Astrocyte of the spinal cord (primary cell): ENCODE results near the gene ZFAND6.

Experiments
- DNase-seq: peaks from one replicate; pipeline ENCODE4 v3.0.0; 2011; ENCODE audit warnings: low read depth, low spot score
- H3K4me3 ChIP-seq: 2 replicates; pipeline ENCODE4 v1.5.1; 2011; ENCODE audit warnings: low read depth, mild to moderate bottlenecking, low read length, moderate library complexity
- CTCF ChIP-seq: IDR thresholded peaks from 2 replicates; pipeline ENCODE4 v1.5.1; 2012; ENCODE audit warnings: low read depth, mild to moderate bottlenecking, low read length, inconsistent platforms
- in situ Hi-C: cut with HindIII; loops from 2 replicates; pipeline ENCODE4 v1.10.0; 2017; ENCODE audit warnings: low sequenced_read_pairs

Gene ZFAND6

GRCh38 chr15:80136854-80137253 lies 77.4 kb downstream of the ZFAND6 start:
- in situ Hi-C loops = no loop called here
- DNase-seq = no peak
- no peak for TF ChIP-seq CTCF
- H3K4me3 ChIP-seq = no peak overlapping the region

DNA sequence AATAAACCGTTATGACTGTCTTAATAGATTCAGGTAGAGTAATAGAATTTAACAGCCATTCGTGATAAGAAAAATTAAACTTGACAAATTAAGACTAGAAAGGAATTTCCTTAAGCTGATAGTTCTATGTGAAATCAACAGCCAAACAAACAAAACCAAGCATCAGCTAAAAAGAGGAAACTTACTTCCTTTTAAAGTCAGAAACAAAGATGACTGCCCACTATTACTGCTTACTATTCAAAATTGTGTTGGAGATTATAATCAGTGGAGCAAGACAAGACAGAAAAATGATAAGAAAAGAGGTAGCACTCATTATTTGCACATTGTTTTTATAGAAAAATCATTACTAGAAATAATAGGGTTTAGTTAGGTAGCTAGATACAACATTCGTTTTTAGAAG lies 79.5 kb downstream of the ZFAND6 start:
- no peak for DNase-seq
- H3K4me3 ChIP-seq = no peak overlapping the region
- no peak for TF ChIP-seq CTCF
- in situ Hi-C loops = no loop called here

DNA sequence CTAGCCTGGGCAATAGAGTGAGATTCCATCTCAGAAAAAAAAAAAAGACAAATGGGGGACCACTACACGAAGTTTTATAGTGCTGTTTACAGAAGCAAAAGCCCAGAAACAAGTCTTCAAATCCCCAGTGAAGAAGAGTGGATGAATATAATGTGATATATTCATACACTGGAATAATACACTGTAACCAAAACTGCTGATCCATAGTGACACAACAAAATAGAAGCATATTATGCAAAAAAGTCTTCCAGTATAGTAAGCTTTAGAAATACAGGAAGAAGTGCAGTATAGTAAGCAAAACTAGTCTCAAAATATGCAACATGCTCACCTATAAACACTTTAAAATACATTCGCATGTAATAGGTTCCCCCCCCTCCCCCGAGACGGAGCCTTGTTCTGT lies 81.4 kb downstream of the ZFAND6 start:
- no peak for DNase-seq
- in situ Hi-C loops = no loop called here

GRCh38 chr15:80141916-80142598 lies 82.6 kb downstream of the ZFAND6 start:
- no peak for DNase-seq
- H3K4me3 ChIP-seq = no peak overlapping the region
- no peak for TF ChIP-seq CTCF
- in situ Hi-C loops = no loop called here

More for the DNA sequence above, 81.4 kb downstream of the ZFAND6 start:
- TF ChIP-seq CTCF = no peak
- H3K4me3 ChIP-seq = no peak overlapping the region

DNA sequence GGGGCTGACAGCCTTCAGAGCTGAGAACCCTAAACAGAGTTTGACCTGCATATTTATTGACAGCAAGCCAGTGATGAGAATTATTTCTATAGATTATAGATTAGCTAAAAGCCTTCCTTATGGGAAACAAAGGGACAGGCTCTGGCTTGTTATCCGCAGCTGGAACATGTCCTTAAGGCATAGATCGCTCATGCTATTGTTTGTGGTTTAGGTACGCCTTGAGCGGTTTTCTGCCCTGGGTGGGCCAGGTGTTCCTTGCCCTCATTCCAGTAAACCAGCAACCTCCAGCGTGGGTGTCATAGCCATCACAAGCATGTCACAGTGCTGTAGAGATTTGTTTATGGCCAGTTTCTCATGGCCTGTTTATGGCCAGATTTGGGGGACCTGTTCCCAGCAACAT lies 83.2 kb downstream of the ZFAND6 start:
- no peak overlapping the region for H3K4me3 ChIP-seq
- DNase-seq = no peak
- in situ Hi-C loops = no loop called here
- TF ChIP-seq CTCF = no peak

DNA sequence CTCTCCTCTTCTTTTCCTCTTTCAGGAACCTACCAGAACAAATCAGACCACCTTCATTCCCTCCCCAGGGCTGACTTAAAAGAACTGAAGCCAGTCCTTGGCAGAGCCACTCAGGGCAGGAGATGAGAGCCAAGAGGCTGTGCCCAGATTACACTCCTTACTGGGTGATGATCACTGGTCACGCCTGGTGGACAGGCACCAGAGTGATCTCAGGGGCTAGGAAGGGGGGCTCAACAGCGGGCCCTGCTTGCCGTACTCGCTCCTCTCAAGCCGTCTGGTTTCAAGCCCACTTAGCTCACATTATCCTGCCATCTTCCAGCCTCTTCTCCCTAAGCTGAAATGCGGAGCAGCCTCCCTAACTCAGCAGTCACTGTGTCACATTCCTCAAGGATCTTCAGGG lies 91.7 kb downstream of the ZFAND6 start:
- TF ChIP-seq CTCF = no peak
- in situ Hi-C loops = no loop called here
- no peak for DNase-seq
- H3K4me3 ChIP-seq = no peak overlapping the region

DNA sequence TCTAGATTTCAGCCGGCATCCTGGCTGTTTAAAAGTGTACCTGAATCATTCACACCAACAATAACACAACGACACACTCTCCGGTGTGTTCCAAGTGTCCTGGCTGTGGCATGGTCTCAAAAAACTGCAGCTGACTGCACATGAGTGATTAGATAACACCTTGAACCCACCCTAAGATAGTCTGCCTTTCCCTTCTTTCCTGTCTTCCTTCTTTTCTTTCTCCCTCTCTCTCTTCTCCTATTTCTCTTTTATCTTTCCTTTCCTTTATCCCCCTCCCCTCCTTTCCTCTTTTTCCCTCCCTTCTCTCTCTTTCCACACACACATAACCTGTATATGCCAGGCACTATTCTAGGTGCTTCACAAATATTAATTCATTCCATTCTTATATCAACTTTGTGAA lies 92.1 kb downstream of the ZFAND6 start:
- TF ChIP-seq CTCF = no peak
- H3K4me3 ChIP-seq = no peak overlapping the region
- in situ Hi-C loops = no loop called here

More for the DNA sequence above, 92.1 kb downstream of the ZFAND6 start:
- no peak for DNase-seq
